ENCODE results near the gene ACD.

Gene ACD

GRCh38 chr16:67645397-67646121, 14.5 kb downstream of the ACD start:
- no peak for DNase-seq

GRCh38 chr16:67644038-67644437, 16.0 kb downstream of the ACD start:
- DNase-seq: no peak

GRCh38 chr16:67641779-67642708, 18.0 kb downstream of the ACD start:
- DNase-seq: no peak

DNA sequence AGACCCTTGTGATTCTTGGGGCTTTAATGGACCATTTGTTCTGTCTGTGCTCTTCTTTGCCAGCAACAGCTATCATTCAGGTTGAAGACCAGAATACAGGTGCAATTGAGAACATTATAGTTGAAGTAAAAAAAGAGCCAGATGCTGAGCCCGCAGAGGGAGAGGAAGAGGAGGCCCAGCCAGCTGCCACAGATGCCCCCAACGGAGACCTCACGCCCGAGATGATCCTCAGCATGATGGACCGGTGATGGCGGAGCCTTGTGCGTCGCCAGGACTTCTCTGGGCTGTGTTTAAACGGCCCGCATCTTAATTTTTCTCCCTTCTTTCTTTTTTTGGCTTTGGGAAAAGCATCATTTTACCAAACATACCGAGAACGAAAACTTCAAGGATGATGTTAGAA, 22.4 kb downstream of the ACD start:
- no peak for DNase-seq

- no peak for DNase-seq
Observed at GRCh38 chr16:67636713-67637112, 23.3 kb downstream of the ACD start.

DNA sequence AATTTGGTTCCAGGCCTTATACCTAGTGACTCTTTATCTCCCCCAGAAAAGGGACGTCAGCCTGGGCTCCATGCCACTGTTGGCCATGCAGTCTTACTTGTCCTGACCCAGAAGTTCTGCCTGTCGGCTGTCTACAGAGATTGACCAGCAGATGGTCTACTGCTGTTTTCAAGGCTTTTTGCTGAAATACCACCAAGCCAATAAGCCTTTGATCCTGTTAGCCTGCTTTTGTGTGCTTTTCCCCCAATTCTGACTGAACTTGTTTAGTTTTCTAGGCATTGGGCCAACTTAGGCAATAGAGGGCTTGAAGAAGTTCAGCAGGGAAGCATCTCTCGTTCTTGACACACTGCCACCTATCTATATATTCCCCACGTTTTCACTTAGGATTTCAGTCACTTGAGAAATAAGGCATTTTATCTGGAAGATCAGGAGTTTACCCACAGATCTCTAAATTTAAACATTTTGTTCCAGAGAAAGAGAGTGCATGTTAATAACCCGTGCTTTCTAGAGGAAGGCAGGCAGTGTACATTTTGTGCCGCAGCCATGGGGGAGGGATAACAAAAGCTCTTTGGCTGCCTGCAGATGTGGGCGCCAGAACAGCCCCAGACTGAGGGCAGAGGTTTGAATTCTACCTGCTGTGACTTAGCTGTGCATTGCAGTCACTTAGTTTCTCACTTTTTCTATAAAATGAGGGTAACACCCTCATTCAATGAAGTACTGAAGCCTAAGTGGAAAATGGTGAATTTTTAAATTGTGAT, 27.5 kb downstream of the ACD start:
- no peak for DNase-seq

DNA sequence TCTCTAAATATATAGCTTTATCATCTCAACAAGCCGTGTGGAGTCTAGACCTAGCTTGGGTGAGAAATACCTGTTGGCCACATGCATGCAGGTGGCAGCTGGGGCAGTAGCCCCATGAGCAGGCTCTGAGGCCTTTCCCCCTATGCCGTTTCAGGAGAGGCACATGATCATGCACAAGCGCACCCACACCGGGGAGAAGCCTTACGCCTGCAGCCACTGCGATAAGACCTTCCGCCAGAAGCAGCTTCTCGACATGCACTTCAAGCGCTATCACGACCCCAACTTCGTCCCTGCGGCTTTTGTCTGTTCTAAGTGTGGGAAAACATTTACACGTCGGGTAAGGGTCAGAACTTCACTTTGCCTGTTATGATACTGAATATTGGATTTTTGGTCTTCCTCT, 31.8 kb downstream of the ACD start:
- no peak for DNase-seq

GRCh38 chr16:67613808-67614207, 46.3 kb downstream of the ACD start:
- DNase-seq: no peak

- DNase-seq: no peak
Observed at GRCh38 chr16:67608364-67608763, 51.7 kb downstream of the ACD start.
